ENCODE measurements around the gene TAF6L. TPM values are rescaled to one million over a fixed set of nuclear protein-coding genes. Genes with fewer than 3 reads are reported as not detected.

TAF6L gene
- total and polyA plus RNA-seq, 2 of the 8 experiments (the other 6 are each of a cell fraction or from before 2014, with no cell fraction given) = 24.8 to 31.9 TPM

DNA sequence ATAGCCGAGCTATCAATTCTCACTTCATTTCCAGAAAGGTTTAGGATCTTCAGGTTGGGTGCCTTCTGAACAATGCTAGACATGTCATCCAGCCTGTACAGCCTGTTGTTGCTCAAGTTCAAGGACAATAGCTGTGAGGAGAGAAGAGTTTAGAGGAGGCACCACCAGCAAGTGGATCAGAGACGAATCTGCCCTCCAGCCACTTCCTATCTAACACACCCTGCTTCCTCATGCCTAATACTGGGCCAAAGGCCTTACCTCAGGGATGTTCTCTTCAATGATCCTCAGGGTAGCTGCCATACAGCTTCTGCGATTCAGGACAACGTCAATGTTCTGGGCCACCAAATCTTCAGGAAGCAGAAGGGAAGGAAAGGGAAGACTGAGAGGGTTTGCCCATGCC lies 29.9 kb downstream of the TAF6L start (continued):
- TF ChIP-seq ZNF274 (IDR thresholded peaks at IDR 0.05; ENCODE audit: borderline replicate concordance, extremely low read depth, low read length) (no peak), HDAC2 (IDR thresholded peaks at IDR 0.05; ENCODE audit: borderline replicate concordance in 1 of 2, low read depth in 2 of 2, low read length in 2 of 2) (no peak), POLR2AphosphoS5 (IDR thresholded peaks at IDR 0.05; ENCODE audit: low read depth, low read length) (no peak), JUND (IDR thresholded peaks at IDR 0.05; ENCODE audit: low read length) (no peak)

Data from H1 (cell line).